ENCODE data around the gene RPL35A. TPM values are rescaled to one million over a fixed set of nuclear protein-coding genes. Genes with fewer than 3 reads are reported as not detected.
A peak's percentile ranks its signal among the peaks of the same experiment; 100 is the strongest.

Gene RPL35A
- total and polyA plus RNA-seq, 9 of the 15 experiments (the other 6 are each of a cell fraction or from before 2014, with no cell fraction given) = 1,475 to 2,942 (median 2,367) TPM

DNA sequence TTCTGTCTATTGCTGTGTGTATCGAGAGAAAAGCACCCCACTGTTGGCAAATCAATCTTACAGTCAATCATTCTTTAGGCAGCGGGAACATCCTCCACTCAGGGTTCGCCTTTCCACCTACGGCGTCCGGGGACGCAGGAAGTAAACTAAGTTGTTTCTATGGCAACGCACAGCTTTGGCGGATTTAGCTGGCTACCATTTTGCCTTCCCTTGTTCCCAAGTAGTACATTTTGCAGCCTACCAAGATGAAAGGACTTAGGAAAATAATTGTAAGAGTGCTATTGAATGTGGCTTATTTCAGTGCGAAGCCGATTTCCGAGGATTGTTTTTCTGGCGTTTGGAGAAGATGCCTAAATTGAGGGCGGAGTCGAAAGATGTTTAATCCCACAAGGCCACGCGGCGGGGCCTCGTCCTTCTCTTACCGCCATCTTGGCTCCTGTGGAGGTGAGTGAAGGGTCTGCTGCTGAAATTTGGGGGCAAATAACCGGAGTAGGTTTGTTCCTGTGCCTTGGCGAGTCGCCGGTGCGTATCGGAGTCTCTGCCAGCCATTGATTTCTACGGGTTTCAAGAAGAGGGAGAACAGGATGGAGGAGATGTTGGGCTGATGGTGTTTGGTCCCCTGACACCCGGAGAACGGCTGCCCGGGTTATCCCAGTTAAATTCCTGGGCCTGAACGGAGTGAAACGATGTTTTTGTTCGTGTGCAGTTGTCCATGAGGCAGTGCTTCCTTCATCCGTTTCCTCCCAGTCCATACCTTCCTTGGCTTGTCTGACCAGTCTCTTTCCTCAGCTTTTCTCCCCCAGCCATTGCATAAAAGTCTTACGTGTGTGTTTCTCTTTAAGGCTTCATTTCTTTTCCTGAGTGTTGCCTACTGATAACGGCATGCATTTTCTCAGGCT lies at the start of gene RPL35A (continued):
- TF ChIP-seq ADNP (tag; IDR thresholded peaks at IDR 0.05) = no peak
- no peak for TF ChIP-seq STAG1 (CRISPR knock-in tag; IDR thresholded peaks at IDR 0.05; ENCODE audit: borderline replicate concordance)
- TF ChIP-seq FOXJ3 (CRISPR knock-in tag; IDR thresholded peaks at IDR 0.05) = peak; percentile 90
- TF ChIP-seq ZNF146 (CRISPR knock-in tag; IDR thresholded peaks at IDR 0.05; ENCODE audit: unreplicated experiment) = no peak
- TF ChIP-seq, protein P1, sequence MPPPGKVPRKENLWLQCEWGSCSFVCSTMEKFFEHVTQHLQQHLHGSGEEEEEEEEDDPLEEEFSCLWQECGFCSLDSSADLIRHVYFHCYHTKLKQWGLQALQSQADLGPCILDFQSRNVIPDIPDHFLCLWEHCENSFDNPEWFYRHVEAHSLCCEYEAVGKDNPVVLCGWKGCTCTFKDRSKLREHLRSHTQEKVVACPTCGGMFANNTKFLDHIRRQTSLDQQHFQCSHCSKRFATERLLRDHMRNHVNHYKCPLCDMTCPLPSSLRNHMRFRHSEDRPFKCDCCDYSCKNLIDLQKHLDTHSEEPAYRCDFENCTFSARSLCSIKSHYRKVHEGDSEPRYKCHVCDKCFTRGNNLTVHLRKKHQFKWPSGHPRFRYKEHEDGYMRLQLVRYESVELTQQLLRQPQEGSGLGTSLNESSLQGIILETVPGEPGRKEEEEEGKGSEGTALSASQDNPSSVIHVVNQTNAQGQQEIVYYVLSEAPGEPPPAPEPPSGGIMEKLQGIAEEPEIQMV (tag; conservative IDR thresholded peaks at IDR 0.05; ENCODE audit: low read depth) = peak; percentile 75; the same call in 1 of the 2 replicates
- TF ChIP-seq ZZZ3 (IDR thresholded peaks at IDR 0.05) = peak; percentile 99
- peak; percentile 85 for TF ChIP-seq MLLT1 (IDR thresholded peaks at IDR 0.05)
- TF ChIP-seq RBM39 (optimal IDR thresholded peaks at IDR 0.05; ENCODE audit: low read depth, low read length) = no peak
- TF ChIP-seq EGR1 (conservative IDR thresholded peaks at IDR 0.05) = peak; percentile 25; the same call in 1 of the 2 replicates
- TF ChIP-seq POU5F1 (IDR thresholded peaks at IDR 0.05; ENCODE audit: borderline replicate concordance, low read depth, low read length, partially characterized antibody) = no peak
- TF ChIP-seq, protein P2, sequence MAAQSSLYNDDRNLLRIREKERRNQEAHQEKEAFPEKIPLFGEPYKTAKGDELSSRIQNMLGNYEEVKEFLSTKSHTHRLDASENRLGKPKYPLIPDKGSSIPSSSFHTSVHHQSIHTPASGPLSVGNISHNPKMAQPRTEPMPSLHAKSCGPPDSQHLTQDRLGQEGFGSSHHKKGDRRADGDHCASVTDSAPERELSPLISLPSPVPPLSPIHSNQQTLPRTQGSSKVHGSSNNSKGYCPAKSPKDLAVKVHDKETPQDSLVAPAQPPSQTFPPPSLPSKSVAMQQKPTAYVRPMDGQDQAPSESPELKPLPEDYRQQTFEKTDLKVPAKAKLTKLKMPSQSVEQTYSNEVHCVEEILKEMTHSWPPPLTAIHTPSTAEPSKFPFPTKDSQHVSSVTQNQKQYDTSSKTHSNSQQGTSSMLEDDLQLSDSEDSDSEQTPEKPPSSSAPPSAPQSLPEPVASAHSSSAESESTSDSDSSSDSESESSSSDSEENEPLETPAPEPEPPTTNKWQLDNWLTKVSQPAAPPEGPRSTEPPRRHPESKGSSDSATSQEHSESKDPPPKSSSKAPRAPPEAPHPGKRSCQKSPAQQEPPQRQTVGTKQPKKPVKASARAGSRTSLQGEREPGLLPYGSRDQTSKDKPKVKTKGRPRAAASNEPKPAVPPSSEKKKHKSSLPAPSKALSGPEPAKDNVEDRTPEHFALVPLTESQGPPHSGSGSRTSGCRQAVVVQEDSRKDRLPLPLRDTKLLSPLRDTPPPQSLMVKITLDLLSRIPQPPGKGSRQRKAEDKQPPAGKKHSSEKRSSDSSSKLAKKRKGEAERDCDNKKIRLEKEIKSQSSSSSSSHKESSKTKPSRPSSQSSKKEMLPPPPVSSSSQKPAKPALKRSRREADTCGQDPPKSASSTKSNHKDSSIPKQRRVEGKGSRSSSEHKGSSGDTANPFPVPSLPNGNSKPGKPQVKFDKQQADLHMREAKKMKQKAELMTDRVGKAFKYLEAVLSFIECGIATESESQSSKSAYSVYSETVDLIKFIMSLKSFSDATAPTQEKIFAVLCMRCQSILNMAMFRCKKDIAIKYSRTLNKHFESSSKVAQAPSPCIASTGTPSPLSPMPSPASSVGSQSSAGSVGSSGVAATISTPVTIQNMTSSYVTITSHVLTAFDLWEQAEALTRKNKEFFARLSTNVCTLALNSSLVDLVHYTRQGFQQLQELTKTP (IDR thresholded peaks at IDR 0.05; ENCODE audit: low read depth in 1 of 2, partially characterized antibody in 2 of 2) = peak; percentile 79 to 84
- TF ChIP-seq, protein P3, sequence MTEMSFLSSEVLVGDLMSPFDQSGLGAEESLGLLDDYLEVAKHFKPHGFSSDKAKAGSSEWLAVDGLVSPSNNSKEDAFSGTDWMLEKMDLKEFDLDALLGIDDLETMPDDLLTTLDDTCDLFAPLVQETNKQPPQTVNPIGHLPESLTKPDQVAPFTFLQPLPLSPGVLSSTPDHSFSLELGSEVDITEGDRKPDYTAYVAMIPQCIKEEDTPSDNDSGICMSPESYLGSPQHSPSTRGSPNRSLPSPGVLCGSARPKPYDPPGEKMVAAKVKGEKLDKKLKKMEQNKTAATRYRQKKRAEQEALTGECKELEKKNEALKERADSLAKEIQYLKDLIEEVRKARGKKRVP (CRISPR knock-in tag; IDR thresholded peaks at IDR 0.05) = 0 out of 2 replicates have a peak, but pooled peaks have one; percentile 3
- 0 out of 2 replicates have a peak, but pooled peaks have one; percentile 44 for TF ChIP-seq ZNF589 (CRISPR knock-in tag; IDR thresholded peaks at IDR 0.05; ENCODE audit: low read depth)
- peak; percentile 55 for TF ChIP-seq CREM (IDR thresholded peaks at IDR 0.05; ENCODE audit: low read depth)
- TF ChIP-seq DMBX1 (CRISPR knock-in tag; IDR thresholded peaks at IDR 0.05; ENCODE audit: borderline replicate concordance) = no peak
- TF ChIP-seq CHD4 (IDR thresholded peaks at IDR 0.05; ENCODE audit: insufficient read depth, insufficient replicate concordance, low read depth, low read length, poor library complexity, severe bottlenecking) = no peak
- no peak for TF ChIP-seq HNRNPL (IDR thresholded peaks at IDR 0.05; ENCODE audit: low read depth, low read length)
- peak; percentile 16; the same call in 1 of the 2 replicates for TF ChIP-seq BACH1 (tag; IDR thresholded peaks at IDR 0.05)

Measured in K562 (cell line).